Measurements from ENCODE around the gene VMP1.
"Not testable (repeated sequence)": the region's sequence is repeated elsewhere in the genome, so short reads cannot be mapped to it uniquely, and the experiment has no call there.

GRCh38 chr17:59841091-59841881, 133.8 kb downstream of the VMP1 start:
- TF ChIP-seq EZH2phosphoT487 (conservative IDR thresholded peaks at IDR 0.05; ENCODE audit: low read length); CTCF (IDR thresholded peaks at IDR 0.05; ENCODE audit: insufficient read depth, low read length, poor library complexity, severe bottlenecking): not testable (repeated sequence)
